GM18517 (cell line): ENCODE results near the gene TSKU.
"Not testable (repeated sequence)": the region's sequence is repeated elsewhere in the genome, so short reads cannot be mapped to it uniquely, and the experiment has no call there.

Experiments
- ATAC-seq: cut with Tn5 transposase; IDR thresholded peaks from one replicate; pipeline ENCODE4 v1.9.1; 2021; ENCODE audit warnings: mild to moderate bottlenecking, moderate library complexity; ENCODE audit not compliant: unreplicated experiment

Gene TSKU

DNA sequence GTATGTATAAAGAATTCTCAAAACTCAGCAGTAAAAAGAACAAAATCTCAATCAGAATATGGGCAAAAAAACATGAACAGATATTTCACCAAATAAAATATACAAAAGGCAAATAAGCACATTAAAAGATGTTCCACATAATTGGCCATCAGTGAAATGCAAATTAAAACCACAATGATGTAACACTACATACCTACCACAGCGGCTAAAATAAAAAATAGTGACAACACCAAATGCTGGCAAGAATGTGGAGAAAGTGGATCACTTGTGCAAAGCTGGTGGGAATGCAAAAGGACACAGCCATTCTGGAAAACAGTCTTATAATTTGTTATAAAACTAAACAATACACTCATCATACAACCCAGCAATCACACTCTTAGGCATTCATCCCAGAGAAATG, 39.2 kb downstream of the TSKU start:
- no peak for ATAC-seq

DNA sequence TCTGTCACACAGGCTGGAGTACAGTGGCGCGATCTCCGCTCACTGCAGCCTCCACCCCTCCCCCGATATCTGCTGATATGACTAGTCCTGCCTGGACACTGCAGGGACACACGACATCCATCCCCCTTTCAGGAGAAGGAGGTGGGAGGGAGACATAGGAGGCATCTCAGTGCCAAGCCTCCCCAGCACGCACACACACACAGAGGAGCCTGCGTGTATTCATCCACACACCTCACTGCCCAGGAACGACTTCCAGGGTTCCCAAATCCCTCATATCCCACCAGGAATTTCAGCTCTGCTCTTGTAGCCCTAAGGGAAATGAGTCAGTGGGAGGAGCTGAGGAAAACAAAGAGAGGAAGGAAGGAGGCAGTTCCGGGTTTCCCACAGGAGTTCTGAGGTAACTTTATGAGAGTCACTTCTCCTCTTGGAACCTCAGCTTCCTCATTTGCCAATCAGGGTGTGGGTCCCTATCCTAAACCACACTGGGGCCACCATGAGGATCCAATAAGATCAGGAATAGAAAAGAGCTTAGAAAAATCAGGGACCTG, 40.4 kb downstream of the TSKU start:
- no peak for ATAC-seq

DNA sequence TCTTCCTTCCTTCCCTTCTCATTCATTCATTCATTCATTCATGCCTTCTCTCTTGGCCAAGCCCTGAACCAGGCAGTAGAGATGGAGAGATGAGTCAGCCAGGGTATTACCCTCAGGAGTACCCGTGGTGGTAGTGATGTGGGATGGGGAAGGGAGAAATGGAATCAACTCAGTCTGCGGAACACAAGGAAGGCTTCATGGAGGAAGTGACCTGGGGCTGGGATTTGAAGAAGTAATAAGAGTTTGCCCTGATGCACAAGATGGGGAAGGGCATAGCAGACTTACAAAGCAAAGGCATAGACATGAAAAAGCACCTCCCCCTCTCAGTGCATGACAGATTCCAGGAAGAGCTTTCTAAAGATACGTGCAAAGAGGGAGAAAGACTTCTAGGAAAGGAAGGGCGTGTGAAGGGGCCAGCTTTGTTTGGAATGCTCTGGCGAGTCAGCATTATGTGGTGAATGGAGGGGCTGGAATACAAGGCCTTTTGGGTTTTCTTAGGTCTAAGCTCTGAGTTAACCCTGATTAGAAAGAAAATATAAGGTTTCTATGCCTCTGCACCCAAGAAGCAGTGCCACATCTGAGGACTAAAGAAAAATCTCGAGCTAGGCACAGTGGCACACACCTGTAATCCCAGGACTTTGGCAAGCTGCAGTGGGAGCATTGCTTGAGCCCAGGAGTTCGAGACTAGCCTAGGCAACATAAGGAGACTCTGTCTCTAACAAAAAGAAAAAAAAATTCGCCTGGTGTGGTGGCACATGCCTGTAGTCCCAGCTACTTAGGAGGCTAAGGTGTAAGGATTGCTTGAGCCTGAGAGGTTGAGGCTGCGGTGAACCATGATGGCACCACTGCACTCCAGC, 41.2 kb downstream of the TSKU start:
- ATAC-seq: no peak

GRCh38 chr11:76824980-76825725, 42.0 kb downstream of the TSKU start:
- ATAC-seq: no peak

DNA sequence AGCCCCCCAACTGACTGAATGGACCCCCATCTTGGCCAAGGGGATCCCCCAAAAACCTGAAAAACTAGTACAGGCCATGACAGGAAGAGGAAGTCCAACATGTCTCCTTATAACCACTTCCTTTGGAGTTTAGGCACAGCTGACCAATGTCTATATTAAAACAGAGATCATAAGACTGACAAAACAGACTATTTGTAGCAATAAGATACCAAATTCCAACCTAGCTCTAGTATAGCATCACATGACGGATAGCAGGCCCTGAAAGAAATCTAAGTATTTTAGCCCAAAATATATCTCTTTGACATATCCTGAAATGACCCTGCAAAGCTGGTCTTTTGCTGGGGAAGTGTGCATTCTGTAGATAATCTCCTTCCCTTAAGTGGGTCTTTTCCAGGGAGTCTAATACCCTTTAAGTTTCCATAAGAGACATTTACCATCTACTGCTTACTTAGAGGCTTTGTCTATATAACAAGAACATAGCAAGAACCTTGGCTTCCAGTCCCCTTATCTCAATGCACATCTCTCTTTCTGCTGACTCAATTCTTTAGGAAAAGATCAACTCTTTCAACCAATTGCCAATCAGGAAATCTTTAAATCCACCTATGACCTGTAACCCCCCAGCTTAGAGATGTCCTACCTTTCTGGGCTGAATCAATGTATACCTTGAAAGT, 42.7 kb downstream of the TSKU start:
- ATAC-seq: no peak

DNA sequence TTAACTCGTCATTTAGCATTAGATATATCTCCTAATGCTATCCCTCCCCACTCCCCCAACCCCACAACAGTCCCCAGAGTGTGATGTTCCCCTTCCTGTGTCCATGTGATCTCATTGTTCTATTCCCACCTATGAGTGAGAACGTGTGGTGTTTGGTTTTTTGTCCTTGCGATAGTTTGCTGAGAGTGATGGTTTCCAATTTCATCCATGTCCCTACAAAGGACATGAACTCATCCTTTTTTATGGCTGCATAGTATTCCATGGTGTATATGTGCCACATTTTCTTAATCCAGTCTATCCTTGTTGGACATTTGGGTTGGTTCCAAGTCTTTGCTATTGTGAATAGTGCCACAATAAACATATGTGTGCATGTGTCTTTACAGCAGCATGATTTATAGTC, 43.4 kb downstream of the TSKU start:
- ATAC-seq: not testable (repeated sequence)

DNA sequence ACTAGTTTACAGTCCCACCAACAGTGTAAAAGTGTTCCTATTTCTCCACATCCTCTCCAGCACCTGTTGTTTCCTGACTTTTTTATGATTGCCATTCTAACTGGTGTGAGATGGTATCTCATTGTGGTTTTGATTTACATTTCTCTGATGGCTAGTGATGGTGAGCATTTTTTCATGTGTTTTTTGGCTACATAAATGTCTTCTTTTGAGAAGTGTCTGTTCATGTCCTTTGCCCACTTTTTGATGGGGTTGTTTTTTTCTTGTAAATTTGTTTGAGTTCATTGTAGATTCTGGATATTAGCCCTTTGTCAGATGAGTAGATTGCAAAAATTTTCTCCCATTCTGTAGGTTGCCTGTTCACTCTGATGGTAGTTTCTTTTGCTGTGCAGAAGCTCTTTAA, 43.8 kb downstream of the TSKU start:
- not testable (repeated sequence) for ATAC-seq

GRCh38 chr11:76830639-76831327, 47.6 kb downstream of the TSKU start:
- no peak for ATAC-seq

GRCh38 chr11:76831686-76832310, 48.6 kb downstream of the TSKU start:
- no peak for ATAC-seq

- ATAC-seq: no peak
Observed at GRCh38 chr11:76832361-76832760, 49.2 kb downstream of the TSKU start.

- ATAC-seq: no peak
Observed at GRCh38 chr11:76834151-76834550, 51.0 kb downstream of the TSKU start.

DNA sequence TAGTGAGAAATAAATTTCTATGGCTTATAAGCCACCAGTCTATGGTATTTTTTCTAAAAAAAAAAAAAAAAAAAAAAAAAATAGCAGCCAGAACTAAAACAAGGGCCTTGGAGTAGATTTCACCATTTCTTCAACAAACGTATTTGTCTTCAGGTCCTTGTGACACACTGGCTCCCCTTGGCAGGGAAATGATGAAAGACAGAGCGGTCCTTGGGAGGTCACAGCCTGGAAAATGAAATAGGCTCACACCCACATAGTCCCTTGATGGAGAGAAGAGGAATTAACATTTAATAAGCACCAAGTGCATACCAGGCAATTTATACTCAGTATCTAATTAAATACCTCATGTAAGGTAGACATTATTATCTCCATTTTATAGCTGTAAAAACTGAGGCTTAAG, 51.9 kb downstream of the TSKU start:
- ATAC-seq: no peak

DNA sequence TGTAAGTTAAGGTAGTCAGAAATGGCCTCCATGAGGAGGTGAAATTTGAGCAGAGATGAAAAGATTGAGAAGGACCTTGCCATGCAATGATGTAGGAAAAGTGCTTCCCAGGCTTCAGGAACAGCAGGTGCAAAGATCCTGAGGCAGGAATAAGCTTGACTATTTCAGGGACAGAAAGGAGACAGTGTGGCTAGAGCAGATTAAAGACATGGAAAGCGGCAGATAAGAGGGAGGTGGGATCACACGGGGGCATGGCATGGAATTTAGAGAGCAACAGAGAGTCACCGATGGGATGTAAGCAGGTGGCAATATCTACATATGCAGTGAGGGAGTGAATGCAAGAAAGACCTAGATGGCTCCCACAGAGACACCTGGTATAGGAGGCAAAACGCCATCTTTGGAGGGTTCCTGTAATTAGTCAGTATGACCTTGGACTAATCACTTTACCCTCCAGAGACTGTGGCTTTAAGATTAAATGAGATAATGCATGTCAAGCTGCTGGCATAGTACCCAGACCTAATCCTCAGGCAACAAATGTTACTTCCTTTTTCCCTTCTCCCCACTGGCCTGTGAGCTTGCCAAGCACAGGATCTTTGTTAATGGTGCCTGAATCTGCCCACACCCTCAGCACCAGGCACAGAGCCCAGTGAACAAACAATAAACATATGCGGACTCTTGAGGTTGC, 52.9 kb downstream of the TSKU start:
- ATAC-seq: no peak

- ATAC-seq: no peak
Observed at GRCh38 chr11:76836613-76837291, 53.6 kb downstream of the TSKU start.

- no peak for ATAC-seq
Observed at GRCh38 chr11:76837696-76838677, 54.8 kb downstream of the TSKU start.

GRCh38 chr11:76838678-76839068, 55.5 kb downstream of the TSKU start:
- no peak for ATAC-seq

GRCh38 chr11:76839311-76839710, 56.2 kb downstream of the TSKU start:
- no peak for ATAC-seq

GRCh38 chr11:76841923-76842452, 58.8 kb downstream of the TSKU start:
- ATAC-seq: no peak
